Stimulated activated CD8-positive, alpha-beta memory T cell treated with anti-CD3 and anti-CD28 coated beads, Interleukin-12 subunit alpha, Interleukin-12 subunit beta, amount 100 ng/mL, for 4 hours (primary cell): ENCODE results near the gene ASIP.
A peak's percentile ranks its signal among the peaks of the same experiment; 100 is the strongest.
"Not testable (repeated sequence)": the region's sequence is repeated elsewhere in the genome, so short reads cannot be mapped to it uniquely, and the experiment has no call there.

Source experiments
- DNase-seq: peaks from one replicate; pipeline ENCODE4 v3.0.0-alpha.2; 2020; ENCODE audit warnings: low read depth

Gene ASIP

DNA sequence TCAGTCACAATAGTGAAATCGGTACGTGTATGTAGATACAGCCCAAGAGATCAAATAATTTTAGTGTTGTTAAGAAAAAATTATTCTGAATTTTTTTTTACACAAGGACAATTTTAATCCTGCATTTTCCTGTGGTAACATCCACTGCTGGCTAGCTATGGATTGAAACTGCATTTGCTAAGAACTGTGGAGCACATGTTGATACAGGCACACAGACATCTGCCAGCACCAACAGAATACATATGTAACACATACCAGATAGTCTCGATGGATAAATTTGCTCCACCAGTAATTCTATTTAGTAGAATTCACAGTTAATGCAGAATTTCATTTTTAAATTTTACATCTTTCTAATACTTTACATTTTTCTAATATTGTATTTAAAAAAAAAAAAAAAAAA is 2.2 kb downstream of the ASIP start:
- no peak for DNase-seq

DNA sequence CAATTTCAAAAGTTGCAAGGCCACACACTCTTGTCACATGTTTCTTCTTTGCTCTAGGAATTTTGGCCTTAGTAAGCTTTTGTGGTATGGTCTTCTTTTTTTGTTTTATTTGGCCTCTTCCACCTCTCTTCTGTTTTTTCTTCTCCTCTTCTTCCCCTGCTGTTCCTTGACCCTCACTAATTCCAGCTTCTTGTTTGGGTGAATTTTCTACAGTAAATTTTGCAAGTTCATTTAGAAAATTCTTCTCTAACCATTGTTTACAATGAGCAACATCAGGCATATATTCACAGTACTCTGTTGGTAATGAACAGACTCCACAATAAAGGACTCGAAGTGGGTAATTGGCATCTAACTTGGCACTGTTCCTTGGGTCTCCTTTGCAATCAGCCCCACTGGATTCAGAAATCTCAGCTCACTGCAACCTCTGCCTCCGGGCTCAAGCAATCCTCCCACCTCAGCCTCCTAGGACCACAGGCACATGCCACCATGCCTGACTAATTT is 5.0 kb downstream of the ASIP start:
- no peak for DNase-seq

DNA sequence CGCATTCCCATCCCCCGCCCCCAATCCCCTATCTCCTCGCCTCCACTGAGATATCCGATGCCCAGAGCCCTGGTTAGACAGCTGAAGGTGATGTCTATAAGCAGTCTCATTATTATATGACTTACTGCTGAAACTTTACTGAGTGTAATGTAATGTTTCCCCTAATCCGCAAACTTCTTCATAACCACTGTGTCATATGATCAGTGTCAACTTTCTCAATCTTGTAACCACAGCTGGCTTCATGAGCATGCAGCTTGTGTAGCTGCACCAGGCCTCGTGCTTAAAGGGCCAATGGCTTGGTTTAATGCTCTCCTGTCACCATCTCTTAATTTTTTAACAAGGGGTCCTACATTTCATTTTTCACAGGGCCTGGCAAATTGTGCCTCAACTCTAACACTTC is 8.1 kb downstream of the ASIP start:
- DNase-seq: no peak

DNA sequence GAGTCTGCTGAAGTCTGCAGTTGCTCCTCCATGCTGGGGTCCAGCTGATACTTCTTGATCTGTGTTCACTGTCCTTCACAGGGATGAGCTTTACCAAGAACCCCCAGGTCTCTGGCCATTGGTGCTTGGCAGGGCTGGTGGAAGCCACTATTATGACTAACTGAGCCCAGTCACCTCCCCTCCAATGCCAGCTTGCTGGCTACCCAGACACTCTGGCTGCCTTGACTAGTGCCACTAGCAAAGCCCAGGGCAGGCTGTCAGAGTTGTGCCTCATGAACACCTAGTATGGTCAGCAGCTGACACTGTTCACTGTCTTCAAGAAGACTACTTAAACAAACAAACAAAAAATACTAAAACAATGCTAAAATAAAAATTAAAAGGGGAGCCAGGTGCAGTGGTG is 8.8 kb downstream of the ASIP start:
- DNase-seq: no peak

DNA sequence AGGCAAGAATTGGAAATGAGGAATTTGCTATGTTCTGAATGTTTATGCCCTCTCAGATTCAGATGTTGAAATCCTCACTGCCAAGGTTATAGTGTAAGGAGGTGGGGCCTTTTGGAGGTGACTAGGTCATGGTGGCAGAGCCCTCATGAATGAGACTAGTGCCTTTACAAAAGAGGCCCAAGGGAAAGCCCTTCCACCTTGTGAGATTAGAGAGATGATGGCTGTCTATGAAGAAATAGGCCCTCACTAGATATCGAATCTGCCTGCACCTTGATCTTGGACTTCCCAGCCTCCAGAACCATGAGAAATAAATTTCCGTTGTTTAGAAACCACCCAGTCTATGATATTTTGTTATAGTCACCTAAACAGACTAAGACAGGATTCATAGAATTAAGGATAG is 10.4 kb downstream of the ASIP start:
- no peak for DNase-seq

DNA sequence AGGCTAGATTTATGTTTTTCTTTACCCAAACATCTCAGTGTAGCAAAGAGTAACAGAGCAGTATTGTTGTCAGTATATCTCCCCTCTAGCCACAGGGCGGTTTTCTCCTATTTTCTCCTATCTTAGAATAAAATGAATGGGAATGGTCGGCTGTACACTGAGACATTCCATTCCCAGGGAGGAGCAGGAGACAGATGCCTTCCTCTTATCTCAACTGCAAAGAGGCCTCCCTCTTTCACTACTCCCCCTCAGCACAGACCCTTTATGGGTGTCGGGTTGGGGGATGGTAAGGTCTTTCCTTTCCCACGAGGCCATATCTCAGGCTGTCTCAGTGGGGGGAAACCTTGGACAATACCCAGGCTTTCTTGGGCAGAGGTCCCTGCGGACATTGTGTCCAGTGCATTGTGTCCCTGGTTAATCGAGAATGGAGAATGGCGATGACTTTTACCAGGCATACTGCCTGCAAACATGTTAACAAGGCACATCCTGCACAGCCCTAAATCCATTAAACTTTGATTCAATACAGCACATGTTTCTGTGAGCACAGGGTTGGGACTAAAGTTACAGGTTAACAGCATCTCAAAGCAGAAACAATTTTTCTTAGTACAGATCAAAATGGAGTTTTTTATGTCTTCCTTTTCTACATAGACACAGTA is 11.3 kb downstream of the ASIP start:
- DNase-seq: not testable (repeated sequence)

DNA sequence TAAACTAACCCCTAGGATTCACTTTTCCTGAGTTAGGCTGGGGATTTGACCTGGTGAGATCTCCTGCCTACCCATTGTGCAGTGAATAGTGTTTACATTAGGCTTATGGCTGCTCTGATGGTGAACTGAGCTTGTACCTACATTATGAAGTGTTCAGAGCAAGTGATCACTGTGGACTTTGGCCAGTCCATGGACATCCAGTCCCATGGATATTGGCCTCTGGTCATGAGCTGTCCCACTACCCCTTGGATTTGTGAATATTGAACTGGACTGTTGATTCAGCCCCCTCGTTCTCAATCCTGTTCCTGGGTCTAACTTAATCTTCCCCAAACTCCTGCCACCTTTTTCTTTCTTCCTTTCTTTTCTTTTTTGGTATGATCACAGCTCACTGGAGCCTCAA is 13.8 kb downstream of the ASIP start:
- no peak for DNase-seq

DNA sequence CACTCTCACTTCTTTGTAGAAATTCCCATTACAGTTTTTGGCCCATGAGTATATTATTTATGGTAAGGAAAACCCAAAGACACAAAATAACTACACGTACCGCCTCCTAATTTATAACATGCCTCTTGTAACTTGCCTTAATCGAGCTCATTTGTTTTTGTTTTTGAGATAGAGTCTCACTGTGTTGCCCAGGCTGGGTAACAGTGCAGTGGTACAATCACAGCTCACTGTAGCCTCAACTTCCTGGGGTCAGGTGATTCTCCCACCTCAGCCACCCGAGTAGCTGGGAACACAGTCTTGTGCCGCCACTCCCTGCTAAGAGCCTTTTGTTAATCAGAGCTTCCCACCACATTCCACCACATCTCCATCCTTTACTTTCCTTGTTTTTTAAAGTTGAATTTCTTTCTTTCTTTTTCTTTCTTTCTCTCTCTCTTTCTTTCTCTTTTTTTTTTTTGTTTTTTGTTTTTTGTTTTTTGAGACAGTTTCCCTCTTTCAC is 15.5 kb downstream of the ASIP start:
- DNase-seq: no peak

DNA sequence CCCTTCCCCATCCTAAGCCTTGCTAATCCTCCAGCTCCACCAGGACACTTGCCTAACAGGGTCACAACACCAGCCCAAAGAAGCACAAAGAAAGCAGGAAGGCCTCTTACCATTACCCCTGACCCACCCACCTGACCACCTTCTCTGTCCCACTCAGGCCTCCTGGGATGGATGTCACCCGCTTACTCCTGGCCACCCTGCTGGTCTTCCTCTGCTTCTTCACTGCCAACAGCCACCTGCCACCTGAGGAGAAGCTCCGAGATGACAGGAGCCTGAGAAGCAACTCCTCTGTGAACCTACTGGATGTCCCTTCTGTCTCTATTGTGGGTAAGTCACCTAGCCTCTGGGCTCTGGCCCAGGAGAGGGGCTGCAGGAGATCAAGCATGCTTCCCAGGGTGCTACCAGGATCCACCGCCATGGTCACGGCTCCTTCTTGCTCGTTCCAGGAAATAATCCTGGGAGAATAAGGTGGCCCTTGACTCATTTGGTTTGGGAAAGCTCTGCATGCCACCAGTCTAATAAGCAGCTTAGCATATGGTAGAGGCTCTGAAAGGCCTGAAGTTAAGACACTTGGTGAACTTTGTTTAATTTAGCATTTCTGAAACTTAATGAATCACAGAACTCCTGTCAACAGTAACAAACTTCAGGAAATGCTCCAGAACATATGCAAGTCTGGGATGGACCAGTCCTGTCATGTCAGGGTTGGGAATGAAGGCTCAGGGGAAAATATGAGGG is 19.2 kb downstream of the ASIP start:
- DNase-seq: no peak

DNA sequence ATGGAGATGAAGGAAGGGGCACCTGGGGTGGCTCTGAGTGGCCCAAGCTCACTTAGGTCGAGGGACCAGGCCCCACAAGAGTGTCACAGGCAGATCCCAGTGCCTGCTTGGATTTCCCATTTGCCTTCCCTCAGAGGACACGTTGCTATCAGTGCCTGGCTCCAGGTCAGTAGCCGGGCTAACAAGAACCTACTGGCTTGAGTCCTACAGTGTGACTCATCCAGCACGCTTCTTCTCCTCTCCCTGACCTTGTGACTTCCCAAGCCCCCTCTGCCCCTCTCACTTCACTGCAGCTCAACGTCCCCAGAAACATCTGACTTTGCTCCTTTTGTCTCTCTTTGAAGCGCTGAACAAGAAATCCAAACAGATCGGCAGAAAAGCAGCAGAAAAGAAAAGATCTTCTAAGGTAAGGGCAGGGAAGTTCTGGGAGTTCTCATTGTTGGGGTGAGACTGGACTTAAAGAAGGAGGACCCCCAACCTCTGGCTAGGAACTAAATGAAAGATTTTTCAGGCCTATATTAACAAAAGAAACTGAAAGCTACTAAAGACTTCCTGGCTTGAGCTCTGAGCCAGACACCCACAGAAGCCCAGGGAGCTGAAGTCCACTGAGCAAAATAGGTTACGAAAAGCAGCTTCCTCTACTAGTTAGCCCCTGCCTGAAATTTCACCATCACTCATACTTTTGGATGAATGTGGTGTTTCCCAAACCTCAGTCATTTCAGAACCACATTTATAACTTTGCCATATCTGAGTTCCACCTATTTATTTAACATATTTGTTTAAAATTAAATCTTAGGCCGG is 21.5 kb downstream of the ASIP start:
- DNase-seq: no peak

DNA sequence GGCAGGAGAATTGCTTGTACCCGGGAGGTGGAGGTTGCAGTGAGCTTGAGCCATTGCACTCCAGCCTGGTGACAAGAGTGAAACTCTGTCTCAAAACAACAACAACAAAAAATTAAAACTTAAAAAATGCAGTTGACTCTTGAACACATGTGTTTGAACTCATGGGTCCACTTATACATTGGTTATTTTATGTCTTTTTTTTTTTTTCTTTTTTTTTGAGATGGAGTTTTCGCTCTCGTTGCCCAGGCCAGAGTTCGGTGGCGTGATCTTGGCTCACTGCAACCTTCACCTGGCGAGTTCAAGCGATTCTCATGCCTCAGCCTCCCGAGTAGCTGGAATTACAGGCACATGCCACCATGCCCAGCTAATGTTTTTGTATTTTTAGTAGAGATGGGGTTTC is 22.2 kb downstream of the ASIP start:
- not testable (repeated sequence) for DNase-seq

DNA sequence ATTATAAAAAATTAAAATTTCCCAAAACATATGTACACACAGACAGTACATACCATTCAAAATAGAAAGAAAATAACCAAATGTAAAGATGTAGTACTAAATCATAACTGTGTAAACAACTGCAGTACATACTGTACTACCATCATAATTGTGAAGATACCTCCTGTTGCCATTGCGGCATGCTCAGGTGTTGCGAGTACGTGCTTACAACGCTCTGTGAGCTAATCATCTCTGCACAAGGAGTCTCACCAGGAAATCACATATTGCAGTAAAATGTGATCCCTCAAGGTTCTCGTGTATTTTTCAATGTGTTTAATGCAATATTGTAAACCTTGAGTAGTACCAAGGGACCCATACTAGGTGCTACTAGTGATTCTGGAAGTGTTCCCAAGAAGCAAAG is 22.9 kb downstream of the ASIP start:
- DNase-seq: no peak

DNA sequence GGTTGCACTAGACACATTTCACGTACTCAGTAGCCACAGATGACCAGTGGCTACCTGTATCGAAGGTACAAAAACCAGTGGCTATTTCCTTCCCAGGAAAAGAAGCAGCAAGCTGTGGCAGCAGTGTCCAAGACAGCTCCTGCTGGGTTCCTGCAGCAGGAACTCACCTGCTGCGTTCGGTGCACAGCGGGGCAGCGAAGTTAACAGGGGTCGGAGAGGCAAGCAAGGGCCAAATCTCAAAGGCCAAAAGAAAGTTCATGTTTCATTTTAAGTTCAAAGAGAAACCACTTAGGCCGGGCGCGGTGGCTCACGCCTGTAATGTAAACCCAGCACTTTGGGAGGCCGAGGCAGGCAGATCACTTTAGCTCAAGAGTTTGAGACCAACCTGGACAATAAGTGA is 26.9 kb downstream of the ASIP start:
- DNase-seq: no peak

DNA sequence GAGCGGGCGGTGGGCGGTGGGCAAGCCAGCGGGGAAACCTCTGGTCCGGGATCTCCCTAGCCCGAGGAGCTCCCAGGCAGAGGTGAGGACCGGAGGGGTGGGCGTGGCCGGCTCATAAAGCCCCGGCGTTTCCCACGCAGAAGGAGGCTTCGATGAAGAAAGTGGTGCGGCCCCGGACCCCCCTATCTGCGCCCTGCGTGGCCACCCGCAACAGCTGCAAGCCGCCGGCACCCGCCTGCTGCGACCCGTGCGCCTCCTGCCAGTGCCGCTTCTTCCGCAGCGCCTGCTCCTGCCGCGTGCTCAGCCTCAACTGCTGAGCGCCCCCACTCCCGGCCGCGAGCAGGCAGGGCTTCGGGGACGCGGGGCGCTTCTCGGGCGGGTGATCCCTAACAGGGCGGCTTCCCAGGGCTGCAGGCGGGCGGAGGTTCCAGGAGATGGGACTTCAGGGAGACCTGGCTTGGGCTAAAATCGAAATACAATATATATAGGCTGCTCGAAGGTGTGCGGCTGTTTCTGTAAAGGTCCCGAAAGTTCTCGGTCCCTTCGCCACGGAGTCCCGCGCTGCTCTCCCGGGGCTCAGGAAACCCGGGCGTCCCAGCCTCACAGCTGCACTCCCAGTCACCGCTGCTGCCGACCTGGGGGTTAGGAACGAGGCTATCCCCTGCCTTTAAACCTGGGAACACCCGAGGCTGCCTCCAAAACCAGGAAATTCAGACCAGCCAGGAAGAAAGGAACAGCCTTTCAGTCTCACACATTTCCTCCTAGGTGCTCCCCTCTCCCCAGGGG is 27.8 kb downstream of the ASIP start:
- peak; percentile 4 for DNase-seq

DNA sequence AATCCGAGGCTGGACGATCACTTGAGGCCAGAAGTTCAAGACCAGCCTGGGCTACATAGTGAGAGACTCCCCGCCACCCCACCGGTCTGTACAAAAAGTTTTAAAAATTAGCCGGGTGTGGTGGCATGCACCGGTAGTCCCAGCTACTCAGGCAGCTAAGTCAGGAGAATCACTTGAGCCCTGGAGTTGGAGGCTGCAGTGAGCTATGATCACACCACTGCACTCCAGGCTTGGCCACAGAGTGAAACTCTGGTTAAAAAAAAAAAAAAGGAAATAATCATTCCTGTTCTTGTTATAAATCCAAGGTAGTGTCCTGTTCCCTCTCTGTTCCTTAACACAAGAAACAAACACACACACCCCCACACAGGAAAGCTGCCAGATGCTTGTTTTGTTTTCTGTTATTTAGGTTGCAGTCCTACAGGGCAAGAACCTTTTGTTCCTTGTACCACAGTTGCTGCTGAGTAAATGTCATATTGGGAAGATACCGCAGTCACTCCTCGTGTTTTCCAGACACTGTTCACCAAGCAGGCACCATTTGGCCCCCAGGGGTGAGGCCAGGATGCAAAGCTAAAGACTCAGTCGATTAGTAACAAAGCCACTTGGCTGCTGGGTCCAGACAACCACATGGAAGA is 28.9 kb downstream of the ASIP start:
- no peak for DNase-seq

DNA sequence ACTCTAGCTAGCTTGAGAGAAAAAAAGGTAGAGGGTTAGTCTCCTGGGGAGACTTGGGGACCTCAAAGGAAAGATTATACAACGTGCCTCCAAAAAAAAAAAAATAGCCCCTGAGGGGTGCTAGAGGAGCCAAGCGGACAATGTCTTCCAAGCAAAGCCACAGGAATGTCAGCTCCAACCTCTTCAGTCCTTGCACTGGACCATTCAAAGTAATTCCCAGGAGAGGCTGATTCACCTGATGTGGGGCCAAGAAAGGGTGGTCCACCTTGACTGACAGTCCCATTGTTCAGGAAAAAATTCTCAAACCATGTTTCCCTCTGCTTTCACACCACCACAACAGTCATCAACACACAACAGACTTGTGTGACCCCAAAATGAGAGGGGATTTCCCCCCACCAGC is 30.7 kb downstream of the ASIP start:
- no peak for DNase-seq

DNA sequence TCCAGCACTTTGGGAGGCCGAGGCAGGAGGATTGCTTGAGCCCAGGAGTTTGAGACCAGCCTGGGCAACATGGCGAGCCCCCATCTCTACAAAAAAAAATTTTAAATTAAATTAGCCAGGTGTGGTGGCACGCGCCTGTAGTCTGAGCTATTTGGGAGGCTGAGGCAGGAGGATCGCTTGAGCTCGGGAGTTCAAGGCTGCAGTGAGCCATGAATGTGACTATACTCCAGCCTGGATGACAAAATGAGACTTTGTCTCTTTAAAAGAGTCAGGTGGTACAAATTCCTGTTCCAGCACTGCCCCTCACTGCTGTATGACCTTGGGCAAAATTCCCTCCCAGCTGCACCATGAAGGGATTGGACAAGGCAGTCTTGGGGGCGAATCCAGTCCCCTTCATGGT is 33.5 kb downstream of the ASIP start:
- no peak for DNase-seq

DNA sequence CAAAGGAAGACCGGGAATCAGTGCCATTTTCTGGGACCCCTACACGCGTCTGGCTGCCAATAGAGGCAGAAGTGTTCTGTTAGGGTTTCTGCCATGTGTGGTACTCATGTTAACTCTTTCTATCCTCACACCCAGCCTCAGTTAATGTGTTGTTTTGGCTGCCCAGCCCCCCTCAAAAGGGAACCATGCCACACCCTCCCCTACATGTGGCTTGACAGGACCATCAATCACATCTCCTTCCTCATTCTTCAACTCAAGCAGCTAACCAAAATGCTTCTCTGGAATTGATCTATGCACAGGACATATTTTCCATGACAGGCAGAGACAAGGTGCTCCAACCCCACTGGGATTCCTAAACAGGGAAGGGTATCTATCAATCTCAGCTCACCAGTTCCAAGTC is 40.0 kb downstream of the ASIP start:
- no peak for DNase-seq

DNA sequence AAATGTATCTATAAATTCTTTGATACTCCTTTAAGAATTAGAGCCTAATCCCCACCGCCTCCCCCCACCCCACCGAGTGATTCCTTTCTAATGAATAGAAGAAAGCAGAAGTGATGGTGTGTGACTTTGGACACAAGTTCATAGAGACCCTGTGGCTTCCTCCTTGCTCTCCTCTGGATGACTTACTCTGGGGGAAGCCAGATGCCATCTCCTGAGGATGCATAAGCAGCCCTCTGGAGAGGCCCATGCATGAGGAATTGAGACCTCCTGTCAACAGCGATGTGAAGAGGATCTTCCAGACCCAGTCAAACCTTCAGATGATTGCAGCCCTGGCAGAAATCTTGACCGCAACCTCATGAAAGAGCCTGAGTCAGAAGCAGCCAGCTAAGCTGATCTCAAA is 40.8 kb downstream of the ASIP start:
- DNase-seq: no peak

DNA sequence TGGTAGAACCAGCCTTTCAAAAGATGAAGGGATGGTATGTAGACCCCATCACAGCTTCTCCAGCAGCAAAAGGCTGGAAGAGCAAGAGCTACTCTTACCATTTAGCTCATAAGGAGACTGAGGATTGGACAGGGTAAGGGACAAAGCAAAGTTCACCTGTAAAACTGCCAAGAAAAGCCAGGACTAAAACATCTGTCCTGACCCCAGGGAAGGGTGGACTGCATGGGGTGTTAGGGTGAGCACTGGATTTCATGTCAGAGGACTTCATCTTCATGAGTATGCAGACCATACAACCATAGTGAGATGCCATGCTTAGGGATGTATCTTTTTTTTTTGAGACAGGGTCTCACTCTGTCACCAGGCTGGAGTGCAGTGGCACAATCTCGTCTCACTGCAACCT is 42.6 kb downstream of the ASIP start:
- no peak for DNase-seq

DNA sequence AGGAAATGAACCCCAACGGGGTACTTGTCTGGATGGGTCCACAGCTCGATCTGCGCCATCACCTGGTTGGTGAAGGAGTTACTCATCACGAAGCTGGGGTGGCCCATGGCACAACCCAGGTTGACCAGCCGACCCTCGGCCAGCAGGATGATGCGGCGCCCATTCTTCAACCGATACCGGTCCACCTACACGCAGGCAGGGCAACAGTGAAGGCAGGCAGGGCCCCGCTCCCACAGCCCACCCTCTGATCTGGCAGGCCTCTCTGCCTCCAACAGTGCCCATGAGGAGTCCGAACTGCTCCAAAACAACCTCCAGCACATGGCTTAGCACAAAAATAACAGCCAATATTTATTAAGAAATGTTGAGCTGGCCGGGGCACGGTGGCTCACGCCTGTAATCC is 44.2 kb downstream of the ASIP start:
- DNase-seq: no peak

DNA sequence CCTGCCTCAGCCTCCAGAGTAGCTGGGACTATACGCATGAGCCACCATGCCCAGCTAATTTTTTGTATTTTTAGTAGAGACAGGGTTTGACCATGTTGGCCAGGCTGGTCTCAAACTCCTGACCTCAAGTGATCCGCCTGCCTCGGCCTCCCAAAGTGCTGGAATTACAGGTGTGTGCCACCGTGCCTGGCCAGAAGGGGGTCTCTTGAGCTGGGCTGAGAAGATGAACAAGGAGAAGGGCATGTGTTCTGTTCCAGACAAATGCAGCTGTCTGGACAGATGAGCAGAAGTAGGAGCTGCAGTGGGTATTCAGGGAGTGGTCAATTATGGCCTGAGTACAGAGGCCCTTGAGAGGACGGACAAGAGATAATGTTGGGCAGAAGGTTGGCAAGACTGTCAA is 46.3 kb downstream of the ASIP start:
- DNase-seq: not testable (repeated sequence)
